ENCODE results near the gene WWC2. TPM values are rescaled to one million over a fixed set of nuclear protein-coding genes. Genes with fewer than 3 reads are reported as not detected.

WWC2 gene
- total RNA-seq, 4 donors from 2014 or later: 6.6 to 79.7 (median 9.4) TPM

DNA sequence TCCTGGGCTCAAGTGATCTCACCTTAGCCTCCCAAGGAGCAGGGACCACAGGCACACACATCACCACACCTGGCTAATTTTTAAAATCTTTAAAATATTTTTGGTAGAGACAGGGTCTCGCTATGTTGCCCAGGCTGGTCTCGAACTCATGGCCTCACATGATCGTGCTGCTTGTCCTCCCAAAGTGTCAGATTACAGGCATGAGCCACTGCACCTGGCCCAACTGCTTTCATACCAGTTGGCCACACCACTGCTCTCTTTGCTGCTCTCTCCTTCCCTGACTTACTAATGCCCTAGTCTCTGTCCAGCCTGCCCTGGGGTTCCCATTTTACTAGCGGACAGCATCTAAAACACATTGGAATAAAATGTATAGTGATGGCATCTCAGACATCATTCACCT, 153.9 kb downstream of the WWC2 start:
- intact Hi-C loops (cut with DNase I; ENCODE audit: low total_unique reads) (no loop called here), in situ Hi-C loops (cut with MboI; ENCODE audit: low pct_ligation_motif_present in 1 of 4, low pct_unique_long_range_greater_than_20kb in 1 of 4, low sequenced_read_pairs in 3 of 4) (loop anchor here in 3 of 4 donors (10.0 kb wide), 3 partner anchors 178 to 318 kb away; no protein-coding TSS in a partner anchor)
- H3K4me3 ChIP-seq: no peak overlapping the region
- H3K9me3 ChIP-seq: no peaks in the 10 kb centered on the region
- H3K4me1 ChIP-seq: peaks cover 0 to 31% (median 5%) of the 10 kb centered on the region in 4 donors
- no peaks in the 10 kb centered on the region for H3K27me3 ChIP-seq
- TF ChIP-seq, protein P1, sequence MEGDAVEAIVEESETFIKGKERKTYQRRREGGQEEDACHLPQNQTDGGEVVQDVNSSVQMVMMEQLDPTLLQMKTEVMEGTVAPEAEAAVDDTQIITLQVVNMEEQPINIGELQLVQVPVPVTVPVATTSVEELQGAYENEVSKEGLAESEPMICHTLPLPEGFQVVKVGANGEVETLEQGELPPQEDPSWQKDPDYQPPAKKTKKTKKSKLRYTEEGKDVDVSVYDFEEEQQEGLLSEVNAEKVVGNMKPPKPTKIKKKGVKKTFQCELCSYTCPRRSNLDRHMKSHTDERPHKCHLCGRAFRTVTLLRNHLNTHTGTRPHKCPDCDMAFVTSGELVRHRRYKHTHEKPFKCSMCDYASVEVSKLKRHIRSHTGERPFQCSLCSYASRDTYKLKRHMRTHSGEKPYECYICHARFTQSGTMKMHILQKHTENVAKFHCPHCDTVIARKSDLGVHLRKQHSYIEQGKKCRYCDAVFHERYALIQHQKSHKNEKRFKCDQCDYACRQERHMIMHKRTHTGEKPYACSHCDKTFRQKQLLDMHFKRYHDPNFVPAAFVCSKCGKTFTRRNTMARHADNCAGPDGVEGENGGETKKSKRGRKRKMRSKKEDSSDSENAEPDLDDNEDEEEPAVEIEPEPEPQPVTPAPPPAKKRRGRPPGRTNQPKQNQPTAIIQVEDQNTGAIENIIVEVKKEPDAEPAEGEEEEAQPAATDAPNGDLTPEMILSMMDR (IDR thresholded peaks at IDR 0.05): no peak
- TF ChIP-seq POLR2A (IDR thresholded peaks at IDR 0.05) (no peak), POLR2AphosphoS5 (IDR thresholded peaks at IDR 0.05) (no peak), EP300 (IDR thresholded peaks at IDR 0.05; ENCODE audit: low read depth) (no peak)
- no peak for DNase-seq
- H3K36me3 ChIP-seq: no peaks in the 10 kb centered on the region
- WGBS, 2 donors (ENCODE audit: low coverage in 1 of 2): 81% methylated on average over 4 of the region's 4 CpGs; no CpG with 5 or more reads in 1 of the 2 donors
- no peak overlapping the region for H3K27ac ChIP-seq

GRCh38 chr4:183253451-183253850, 154.4 kb downstream of the WWC2 start:
- TF ChIP-seq POLR2A (IDR thresholded peaks at IDR 0.05) (no peak), POLR2AphosphoS5 (IDR thresholded peaks at IDR 0.05) (no peak), EP300 (IDR thresholded peaks at IDR 0.05; ENCODE audit: low read depth) (no peak)
- TF ChIP-seq, protein P1 (IDR thresholded peaks at IDR 0.05): no peak
- Histone ChIP-seq H3K4me1 (peaks cover 0 to 31% (median 5%) of the 10 kb centered on the region in 4 donors), H3K9me3 (no peaks in the 10 kb centered on the region), H3K27ac (no peak overlapping the region), H3K36me3 (no peaks in the 10 kb centered on the region), H3K27me3 (no peaks in the 10 kb centered on the region), H3K4me3 (no peak overlapping the region)
- no peak for DNase-seq
- in situ Hi-C loops (cut with MboI; ENCODE audit: low pct_ligation_motif_present in 1 of 4, low pct_unique_long_range_greater_than_20kb in 1 of 4, low sequenced_read_pairs in 3 of 4): loop anchor here in 3 of 4 donors (10.0 kb wide), 3 partner anchors 179 to 319 kb away; no protein-coding TSS in a partner anchor
- intact Hi-C loops (cut with DNase I; ENCODE audit: low total_unique reads): no loop called here
- WGBS, 2 donors (ENCODE audit: low coverage in 1 of 2): 86% methylated on average over 1 of the region's 1 CpG; no CpG with 5 or more reads in 1 of the 2 donors

DNA sequence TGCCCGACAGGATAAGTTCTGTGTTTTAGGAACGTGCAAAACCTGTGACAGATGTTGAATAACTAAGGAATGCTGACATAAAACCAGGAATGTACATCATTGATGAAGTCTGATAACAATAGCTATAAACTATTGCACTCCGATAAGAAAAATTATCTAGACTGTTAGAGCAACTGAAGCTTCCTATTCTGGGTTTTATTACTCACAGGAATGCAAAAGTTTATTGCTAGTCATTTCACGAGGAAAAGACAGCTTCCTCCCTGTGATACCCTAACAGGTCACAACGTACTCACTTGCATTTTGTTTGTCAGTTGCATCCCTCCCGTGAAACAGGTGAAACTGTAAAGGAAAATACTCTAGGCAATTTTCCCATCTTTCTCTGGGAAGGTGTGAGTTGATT, 155.1 kb downstream of the WWC2 start:
- intact Hi-C loops (cut with DNase I; ENCODE audit: low total_unique reads): no loop called here
- no peaks in the 10 kb centered on the region for H3K36me3 ChIP-seq
- H3K27me3 ChIP-seq: no peaks in the 10 kb centered on the region
- in situ Hi-C loops (cut with MboI; ENCODE audit: low pct_ligation_motif_present in 1 of 4, low pct_unique_long_range_greater_than_20kb in 1 of 4, low sequenced_read_pairs in 3 of 4): loop anchor here in 3 of 4 donors (10.0 kb wide), 3 partner anchors 179 to 319 kb away; no protein-coding TSS in a partner anchor
- no peak overlapping the region for H3K27ac ChIP-seq
- DNase-seq: no peak
- no peak for TF ChIP-seq EP300 (IDR thresholded peaks at IDR 0.05; ENCODE audit: low read depth)
- TF ChIP-seq POLR2AphosphoS5 (IDR thresholded peaks at IDR 0.05): no peak
- TF ChIP-seq, protein P1 (IDR thresholded peaks at IDR 0.05): no peak
- no peak for TF ChIP-seq POLR2A (IDR thresholded peaks at IDR 0.05)
- peaks cover 0 to 31% (median 5%) of the 10 kb centered on the region in 4 donors for H3K4me1 ChIP-seq
- WGBS, 2 donors (ENCODE audit: low coverage in 1 of 2): 41 to 45% methylated on average over 6 of the region's 6 CpGs
- H3K4me3 ChIP-seq: no peak overlapping the region
- no peaks in the 10 kb centered on the region for H3K9me3 ChIP-seq

DNA sequence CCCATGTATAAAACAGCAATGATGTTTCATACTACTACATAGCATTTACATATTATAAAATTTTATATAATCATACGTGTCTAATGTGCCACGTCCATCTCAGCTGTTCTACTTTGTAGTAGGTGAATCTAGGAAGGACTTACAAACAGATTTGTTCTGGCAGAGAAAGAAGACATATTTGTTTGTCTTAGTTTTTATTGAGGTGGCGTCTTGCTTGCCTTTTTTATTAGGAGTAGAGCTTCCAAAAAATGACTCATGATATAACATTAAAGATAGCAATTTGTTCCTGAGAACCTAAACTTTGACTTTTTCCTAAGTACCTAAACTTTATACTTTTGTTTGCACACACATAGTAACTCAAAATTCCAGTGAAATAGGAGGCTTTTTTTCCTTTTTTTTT, 156.4 kb downstream of the WWC2 start:
- H3K27me3 ChIP-seq: no peaks in the 10 kb centered on the region
- 47 to 51% methylated on average over 3 of the region's 3 CpGs for WGBS, 2 donors (ENCODE audit: low coverage in 1 of 2)
- H3K27ac ChIP-seq: no peak overlapping the region
- in situ Hi-C loops (cut with MboI; ENCODE audit: low pct_ligation_motif_present in 1 of 4, low pct_unique_long_range_greater_than_20kb in 1 of 4, low sequenced_read_pairs in 3 of 4): loop anchor here (5.0 to 10.0 kb wide), 5 partner anchors 178 to 321 kb away; no protein-coding TSS in a partner anchor
- intact Hi-C loops (cut with DNase I; ENCODE audit: low total_unique reads): no loop called here
- no peaks in the 10 kb centered on the region for H3K9me3 ChIP-seq
- H3K4me1 ChIP-seq: peaks cover 0 to 31% (median 5%) of the 10 kb centered on the region in 4 donors
- DNase-seq: no peak
- H3K4me3 ChIP-seq: no peak overlapping the region
- no peak for TF ChIP-seq POLR2AphosphoS5 (IDR thresholded peaks at IDR 0.05)
- TF ChIP-seq EP300 (IDR thresholded peaks at IDR 0.05; ENCODE audit: low read depth): no peak
- TF ChIP-seq, protein P1 (IDR thresholded peaks at IDR 0.05): no peak
- no peak for TF ChIP-seq POLR2A (IDR thresholded peaks at IDR 0.05)
- H3K36me3 ChIP-seq: no peaks in the 10 kb centered on the region
